C4-2B (cell line): ENCODE measurements around the gene MAP7D1.
A peak's percentile ranks its signal among the peaks of the same experiment; 100 is the strongest.

ENCODE experiments used
- CTCF ChIP-seq: fragments of 450-650 bp; conservative IDR thresholded peaks from 2 replicates; pipeline ENCODE4 v1.5.1; 2017; ENCODE audit warnings: mild to moderate bottlenecking
- ZFX ChIP-seq: fragments of 450-650 bp; IDR thresholded peaks from 2 replicates; pipeline ENCODE4 v1.6.1; 2017

- TF ChIP-seq CTCF: no peak
- peak; percentile 66 for TF ChIP-seq ZFX
Measured at GRCh38 chr1:36156329-36157114, 562 bp downstream of the MAP7D1 start.
